Uterus (tissue), 2 donors: Measurements from ENCODE around the gene ZSWIM6.

ENCODE experiments used
- CTCF ChIP-seq, 4 experiments: fragments of 200-600 bp in 2 of 4; fragments of 450-650 bp in 2 of 4; sonication (generic) in 2 of 4; IDR thresholded peaks; one replicate each; pipeline ENCODE4 v1.5.1; 2016 to 2019; ENCODE audit warnings: antibody characterized with exemption in 4 of 4, mild to moderate bottlenecking in 2 of 4, moderate library complexity in 1 of 4
- POLR2A ChIP-seq, 2 donors: fragments of 450-650 bp; IDR thresholded peaks; one replicate each; pipeline ENCODE4 v1.6.1; 2016; ENCODE audit warnings: antibody characterized with exemption in 2 of 2, mild to moderate bottlenecking in 1 of 2, moderate library complexity in 1 of 2

GRCh38 chr5:61551637-61552313, 219.7 kb downstream of the ZSWIM6 start:
- TF ChIP-seq POLR2A (IDR thresholded peaks at IDR 0.05): no peak
- no peak for TF ChIP-seq CTCF (IDR thresholded peaks at IDR 0.05)
